LNCaP clone FGC (cell line): Measurements from ENCODE around the gene COL24A1.
A peak's percentile ranks its signal among the peaks of the same experiment; 100 is the strongest.
"Not testable (repeated sequence)": the region's sequence is repeated elsewhere in the genome, so short reads cannot be mapped to it uniquely, and the experiment has no call there.

Source experiments
- DNase-seq: peaks from one replicate; pipeline ENCODE4 v3.0.0-alpha.2; 2011; ENCODE audit warnings: low read depth
- H3K4me3 ChIP-seq: 2 replicates; pipeline ENCODE4 v1.5.1; 2011; ENCODE audit warnings: mild to moderate bottlenecking, low read depth, low read length, control low read depth
- CTCF ChIP-seq: IDR thresholded peaks from 2 replicates; pipeline ENCODE4 v1.5.1; 2012; ENCODE audit warnings: mild to moderate bottlenecking; ENCODE audit not compliant: control insufficient read depth, insufficient read depth; ENCODE audit errors: extremely low read depth

Gene COL24A1

GRCh38 chr1:85889870-85890269, 266.7 kb downstream of the COL24A1 start:
- H3K4me3 ChIP-seq, result no peak overlapping the region
- TF ChIP-seq CTCF, result no peak
- no peak for DNase-seq

GRCh38 chr1:85888921-85889320, 267.7 kb downstream of the COL24A1 start:
- DNase-seq, result no peak
- no peak overlapping the region for H3K4me3 ChIP-seq
- no peak for TF ChIP-seq CTCF

GRCh38 chr1:85884372-85885035, 272.1 kb downstream of the COL24A1 start:
- DNase-seq, result no peak
- H3K4me3 ChIP-seq, result no peak overlapping the region
- peak; percentile 36 for TF ChIP-seq CTCF

- no peak for TF ChIP-seq CTCF
- no peak for DNase-seq
- H3K4me3 ChIP-seq, result no peak overlapping the region
Measured at GRCh38 chr1:85867189-85867588, 289.4 kb downstream of the COL24A1 start.

GRCh38 chr1:85865213-85865612, 291.4 kb downstream of the COL24A1 start:
- no peak for TF ChIP-seq CTCF
- DNase-seq, result no peak
- no peak overlapping the region for H3K4me3 ChIP-seq

GRCh38 chr1:85864727-85865126, 291.8 kb downstream of the COL24A1 start:
- no peak for DNase-seq
- no peak for TF ChIP-seq CTCF
- no peak overlapping the region for H3K4me3 ChIP-seq

- not testable (repeated sequence) for H3K4me3 ChIP-seq, DNase-seq
Measured at GRCh38 chr1:85863639-85864038, 292.9 kb downstream of the COL24A1 start.
